GM23338 (cell line): ENCODE results near the gene ACSF3. TPM values are rescaled to one million over a fixed set of nuclear protein-coding genes. Genes with fewer than 3 reads are reported as not detected.
A peak's percentile ranks its signal among the peaks of the same experiment; 100 is the strongest.

Source experiments
- ATAC-seq: fragments of 200-7000 bp; cut with Tn5 transposase; 3 replicates; pipeline ENCODE4 v1.9.1; 2020
- DNase-seq: peaks from one replicate; pipeline ENCODE4 v3.0.0-alpha.2; 2015; ENCODE audit warnings: low spot score
- H2AFZ ChIP-seq: fragments of 200-600 bp; sonication (generic); 2 replicates; pipeline ENCODE4 v1.8.0; 2016; ENCODE audit warnings: antibody characterized with exemption, mild to moderate bottlenecking, moderate library complexity
- H3F3A ChIP-seq: fragments of 200-600 bp; sonication (generic); replicated peaks from 2 replicates; pipeline ENCODE4 v1.8.0; 2017; ENCODE audit warnings: antibody characterized with exemption, mixed run types, low read depth
- H3K27ac ChIP-seq: fragments of 200-600 bp; sonication (generic); 2 replicates; pipeline ENCODE4 v1.6.1; 2016; ENCODE audit warnings: low read depth
- H3K27me3 ChIP-seq: fragments of 200-600 bp; sonication (generic); 2 replicates; pipeline ENCODE4 v1.8.0; 2016; ENCODE audit warnings: mild to moderate bottlenecking, mixed run types, moderate library complexity; ENCODE audit not compliant: insufficient read depth
- H3K36me3 ChIP-seq: fragments of 200-600 bp; sonication (generic); 2 replicates; pipeline ENCODE4 v1.8.0; 2016; ENCODE audit warnings: mild to moderate bottlenecking; ENCODE audit not compliant: insufficient read depth
- H3K4me1 ChIP-seq: fragments of 200-600 bp; sonication (generic); 2 replicates; pipeline ENCODE4 v1.8.0; 2016; ENCODE audit warnings: mild to moderate bottlenecking, moderate library complexity; ENCODE audit not compliant: insufficient read depth
- H3K4me2 ChIP-seq: fragments of 200-600 bp; sonication (generic); 2 replicates; pipeline ENCODE4 v1.7.1; 2017; ENCODE audit warnings: mixed run types
- H3K4me3 ChIP-seq: fragments of 200-600 bp; sonication (generic); 2 replicates; pipeline ENCODE4 v1.6.1; 2016; ENCODE audit warnings: mixed run types
- H3K79me2 ChIP-seq: fragments of 200-600 bp; sonication (generic); replicated peaks from 2 replicates; pipeline ENCODE4 v1.8.0; 2017; ENCODE audit warnings: mild to moderate bottlenecking; ENCODE audit not compliant: insufficient read depth
- H3K9me2 ChIP-seq: fragments of 200-600 bp; sonication (generic); 2 replicates; pipeline ENCODE4 v1.8.0; 2017; ENCODE audit not compliant: insufficient read depth
- H4K20me1 ChIP-seq: fragments of 200-600 bp; sonication (generic); replicated peaks from 2 replicates; pipeline ENCODE4 v1.8.0; 2017; ENCODE audit warnings: mild to moderate bottlenecking; ENCODE audit not compliant: insufficient read depth
- H3K27ac Mint-ChIP-seq: 2 replicates; pipeline ENCODE4 v1.8.0; 2020; ENCODE audit warnings: inconsistent platforms, mild to moderate bottlenecking, moderate library complexity, mixed read lengths
- H3K27me3 Mint-ChIP-seq: 3 replicates; pipeline ENCODE4 v1.8.0; 2022; ENCODE audit warnings: low read depth, mild to moderate bottlenecking, moderate library complexity, mixed read lengths, inconsistent platforms; ENCODE audit not compliant: insufficient read depth, poor library complexity
- H3K36me3 Mint-ChIP-seq: 3 replicates; pipeline ENCODE4 v1.8.0; 2021; ENCODE audit warnings: low read depth, mild to moderate bottlenecking, inconsistent platforms, moderate library complexity, mixed read lengths
- H3K4me1 Mint-ChIP-seq: 3 replicates; pipeline ENCODE4 v1.8.0; 2020; ENCODE audit warnings: mild to moderate bottlenecking, inconsistent platforms, mixed read lengths
- H3K4me3 Mint-ChIP-seq: 3 replicates; pipeline ENCODE4 v1.8.0; 2021; ENCODE audit warnings: moderate library complexity, mild to moderate bottlenecking, inconsistent platforms, mixed read lengths
- H3K9me3 Mint-ChIP-seq: 3 replicates; pipeline ENCODE4 v1.8.0; 2020; ENCODE audit warnings: moderate library complexity, mild to moderate bottlenecking, inconsistent platforms, mixed read lengths
- CREB1 ChIP-seq: fragments of 250-450 bp; sonication (Bioruptor Pico); IDR thresholded peaks from 2 replicates; pipeline ENCODE4 v1.5.0; 2020; ENCODE audit warnings: low read depth, mild to moderate bottlenecking, moderate library complexity
- EZH2 ChIP-seq: fragments of 200-600 bp; sonication (generic); IDR thresholded peaks from one replicate; pipeline ENCODE4 v1.8.0; 2017; ENCODE audit warnings: antibody characterized with exemption, mild to moderate bottlenecking, low read depth; ENCODE audit not compliant: unreplicated experiment
- EZH2phosphoT487 ChIP-seq: fragments of 200-600 bp; sonication (generic); IDR thresholded peaks from one replicate; pipeline ENCODE4 v1.8.1; 2018; ENCODE audit warnings: antibody characterized with exemption; ENCODE audit not compliant: unreplicated experiment
- JUNB ChIP-seq: IDR thresholded peaks from one replicate; pipeline ENCODE4 v1.6.1; 2016; ENCODE audit warnings: antibody characterized with exemption; ENCODE audit not compliant: unreplicated experiment
- NANOG ChIP-seq: IDR thresholded peaks from 2 replicates; pipeline ENCODE4 v1.6.1; 2016; ENCODE audit warnings: antibody characterized with exemption, borderline replicate concordance
- POLR2AphosphoS5 ChIP-seq: IDR thresholded peaks from 2 replicates; pipeline ENCODE4 v1.6.1; 2016; ENCODE audit warnings: antibody characterized with exemption, low read depth
- STAT1 ChIP-seq: IDR thresholded peaks from one replicate; pipeline ENCODE4 v1.6.1; 2016; ENCODE audit warnings: antibody characterized with exemption; ENCODE audit not compliant: unreplicated experiment
- ZNF114 ChIP-seq: fragments of 250-450 bp; sonication (Bioruptor Pico); IDR thresholded peaks from 2 replicates; pipeline ENCODE4 v1.5.0; 2020; ENCODE audit warnings: mild to moderate bottlenecking, moderate library complexity
- ZNF331 ChIP-seq: fragments of 250-450 bp; sonication (Bioruptor Pico); IDR thresholded peaks from 2 replicates; pipeline ENCODE4 v1.5.0; 2020; ENCODE audit warnings: low read depth, mild to moderate bottlenecking, moderate library complexity
- polyA plus RNA-seq: library from polyadenylated mRNA; unstranded; fragments of >200 nt; fragmentation: Nextera tagmentation; extraction: Ambion mirVana; gene quantifications from 2 replicates; pipeline ENCODE4 v1.2.1, GENCODE V29; 2016
- total RNA-seq: library from RNA; depleted of rRNA; stranded (reverse); fragments of >200 nt; shearing (Covaris generic); gene quantifications from 2 replicates; pipeline ENCODE4 v1.2.3, GENCODE V29; 2014
- TF ChIP-seq, protein P1 (sequence below): IDR thresholded peaks from 2 replicates; pipeline ENCODE4 v1.6.1; 2016; ENCODE audit warnings: antibody characterized with exemption
- TF ChIP-seq, protein P2 (sequence below), 2 experiments: fragments of 200-600 bp in 1 of 2; sonication (generic) in 1 of 2; conservative IDR thresholded peaks; 2 replicates each; pipeline versions ENCODE4 v1.5.1 to v1.6.1; 2016 to 2017; ENCODE audit warnings: antibody characterized with exemption in 2 of 2, low read depth in 2 of 2, mild to moderate bottlenecking in 2 of 2, moderate library complexity in 1 of 2
- TF ChIP-seq, protein P3 (sequence below): fragments of 250-450 bp; sonication (Bioruptor Pico); IDR thresholded peaks from 2 replicates; pipeline ENCODE4 v1.5.0; 2020; ENCODE audit warnings: mild to moderate bottlenecking, moderate library complexity

ACSF3 gene
- total and polyA plus RNA-seq, 2 experiments from 2014 or later, result 12.8 to 23.1 TPM

DNA sequence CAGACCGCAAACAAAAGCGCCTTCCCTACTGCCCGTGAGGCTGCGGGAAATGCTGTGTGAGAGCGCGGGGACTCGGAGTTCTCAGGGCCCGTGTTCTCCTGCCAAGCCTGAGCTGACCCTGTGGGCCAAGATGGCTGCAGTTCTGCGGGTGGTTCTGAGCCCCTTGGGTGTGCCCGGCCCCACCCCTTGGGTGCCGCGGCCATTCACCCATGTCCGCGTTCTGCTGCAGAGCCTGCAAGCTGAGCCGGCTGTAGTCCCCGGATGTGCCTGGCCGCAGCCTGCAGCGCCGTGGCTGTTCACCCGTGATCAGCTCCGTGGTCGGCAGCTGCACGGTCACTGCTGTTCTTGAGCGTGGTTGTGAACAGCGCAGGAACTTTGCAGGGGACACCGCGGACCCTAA, 20.0 kb downstream of the ACSF3 start:
- Mint-ChIP-seq H3K9me3 (no peaks in the 10 kb centered on the region), H3K27ac (no peak overlapping the region), H3K4me1 (peaks cover 25% of the 10 kb centered on the region), H3K27me3 (peaks cover 3% of the 10 kb centered on the region), H3K4me3 (no peak overlapping the region), H3K36me3 (peaks cover 35% of the 10 kb centered on the region)
- Histone ChIP-seq H3K4me1 (no peaks in the 10 kb centered on the region), H3K36me3 (no peaks in the 10 kb centered on the region; the same call in 1 of the 2 replicates), H2AFZ (no peak overlapping the region), H3K4me2 (no peak overlapping the region), H3K9me2 (no peaks in the 10 kb centered on the region), H3F3A (no peaks in the 10 kb centered on the region), H3K79me2 (peaks cover 13% of the 10 kb centered on the region), H3K27ac (no peak overlapping the region), H3K27me3 (no peaks in the 10 kb centered on the region), H3K4me3 (no peak overlapping the region), H4K20me1 (peaks cover 3% of the 10 kb centered on the region; the same call in 1 of the 2 replicates)
- no peak for DNase-seq
- ATAC-seq, result no peak
- TF ChIP-seq EZH2, result no peak
- no peak for TF ChIP-seq STAT1
- no peak for TF ChIP-seq ZNF331 (CRISPR knock-in tag)
- no peak for TF ChIP-seq EZH2phosphoT487
- TF ChIP-seq, protein P1, sequence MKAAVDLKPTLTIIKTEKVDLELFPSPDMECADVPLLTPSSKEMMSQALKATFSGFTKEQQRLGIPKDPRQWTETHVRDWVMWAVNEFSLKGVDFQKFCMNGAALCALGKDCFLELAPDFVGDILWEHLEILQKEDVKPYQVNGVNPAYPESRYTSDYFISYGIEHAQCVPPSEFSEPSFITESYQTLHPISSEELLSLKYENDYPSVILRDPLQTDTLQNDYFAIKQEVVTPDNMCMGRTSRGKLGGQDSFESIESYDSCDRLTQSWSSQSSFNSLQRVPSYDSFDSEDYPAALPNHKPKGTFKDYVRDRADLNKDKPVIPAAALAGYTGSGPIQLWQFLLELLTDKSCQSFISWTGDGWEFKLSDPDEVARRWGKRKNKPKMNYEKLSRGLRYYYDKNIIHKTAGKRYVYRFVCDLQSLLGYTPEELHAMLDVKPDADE, result no peak
- no peak for TF ChIP-seq POLR2AphosphoS5

DNA sequence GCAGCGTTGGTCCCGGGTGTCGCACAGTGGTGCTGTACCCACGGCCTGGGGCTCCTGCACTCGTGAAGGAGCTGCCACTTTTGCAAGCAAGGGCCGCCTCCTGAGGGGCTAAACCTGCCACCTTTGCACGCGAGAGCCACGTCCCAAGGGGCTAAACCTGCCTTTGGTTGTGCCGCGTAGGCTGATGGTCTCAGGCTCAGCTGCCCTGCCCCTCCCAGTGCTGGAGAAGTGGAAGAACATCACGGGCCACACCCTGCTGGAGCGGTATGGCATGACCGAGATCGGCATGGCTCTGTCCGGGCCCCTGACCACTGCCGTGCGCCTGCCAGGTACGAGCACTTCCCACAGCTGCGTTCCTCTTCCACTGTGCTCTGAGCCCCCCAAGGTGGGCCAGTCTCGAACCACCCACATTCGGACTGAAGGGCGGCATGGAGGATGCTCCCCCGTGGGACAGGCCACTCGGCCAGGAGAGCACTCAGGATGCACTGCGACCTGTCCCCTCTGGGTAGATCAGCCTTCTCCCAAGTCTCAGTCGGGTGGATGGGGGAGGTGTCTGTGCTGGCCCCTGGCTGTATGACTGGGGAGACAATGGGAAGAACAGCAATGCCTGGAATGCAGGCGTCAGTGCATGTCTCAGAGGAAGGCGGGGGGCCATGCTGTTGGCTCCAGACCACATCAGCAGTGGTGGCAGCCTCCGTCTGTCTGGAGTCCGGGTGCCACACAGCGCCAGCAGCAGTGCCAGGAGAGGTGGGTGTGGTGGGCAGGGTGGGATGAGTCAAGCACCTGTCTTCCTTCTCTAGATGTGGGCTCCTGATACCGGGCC, 20.7 kb downstream of the ACSF3 start:
- no peaks in the 10 kb centered on the region for H3F3A ChIP-seq
- Mint-ChIP-seq H3K4me3 (no peak overlapping the region), H3K27ac (peak overlapping the region; percentile 91; the same call in 1 of the 2 replicates), H3K9me3 (no peaks in the 10 kb centered on the region), H3K27me3 (peaks cover 3% of the 10 kb centered on the region), H3K4me1 (peaks cover 26% of the 10 kb centered on the region), H3K36me3 (peaks cover 38% of the 10 kb centered on the region)
- no peaks in the 10 kb centered on the region for H3K27me3 ChIP-seq
- peaks cover 13% of the 10 kb centered on the region for H3K79me2 ChIP-seq
- H3K36me3 ChIP-seq, result no peaks in the 10 kb centered on the region; the same call in 1 of the 2 replicates
- no peaks in the 10 kb centered on the region for H3K9me2 ChIP-seq
- no peak overlapping the region for H3K4me3 ChIP-seq
- no peaks in the 10 kb centered on the region for H3K4me1 ChIP-seq
- H2AFZ ChIP-seq, result no peak overlapping the region
- H3K27ac ChIP-seq, result no peak overlapping the region
- ATAC-seq, result peak; percentile 75
- peak; percentile 56 for DNase-seq
- peaks cover 3% of the 10 kb centered on the region; the same call in 1 of the 2 replicates for H4K20me1 ChIP-seq
- H3K4me2 ChIP-seq, result no peak overlapping the region
- no peak for TF ChIP-seq POLR2AphosphoS5
- TF ChIP-seq NANOG, result no peak
- TF ChIP-seq STAT1, result no peak
- TF ChIP-seq ZNF114 (CRISPR knock-in tag), result no peak
- TF ChIP-seq EZH2, result no peak
- no peak for TF ChIP-seq JUNB
- TF ChIP-seq ZNF331 (CRISPR knock-in tag), result no peak
- TF ChIP-seq CREB1 (CRISPR knock-in tag), result no peak
- TF ChIP-seq, protein P2, sequence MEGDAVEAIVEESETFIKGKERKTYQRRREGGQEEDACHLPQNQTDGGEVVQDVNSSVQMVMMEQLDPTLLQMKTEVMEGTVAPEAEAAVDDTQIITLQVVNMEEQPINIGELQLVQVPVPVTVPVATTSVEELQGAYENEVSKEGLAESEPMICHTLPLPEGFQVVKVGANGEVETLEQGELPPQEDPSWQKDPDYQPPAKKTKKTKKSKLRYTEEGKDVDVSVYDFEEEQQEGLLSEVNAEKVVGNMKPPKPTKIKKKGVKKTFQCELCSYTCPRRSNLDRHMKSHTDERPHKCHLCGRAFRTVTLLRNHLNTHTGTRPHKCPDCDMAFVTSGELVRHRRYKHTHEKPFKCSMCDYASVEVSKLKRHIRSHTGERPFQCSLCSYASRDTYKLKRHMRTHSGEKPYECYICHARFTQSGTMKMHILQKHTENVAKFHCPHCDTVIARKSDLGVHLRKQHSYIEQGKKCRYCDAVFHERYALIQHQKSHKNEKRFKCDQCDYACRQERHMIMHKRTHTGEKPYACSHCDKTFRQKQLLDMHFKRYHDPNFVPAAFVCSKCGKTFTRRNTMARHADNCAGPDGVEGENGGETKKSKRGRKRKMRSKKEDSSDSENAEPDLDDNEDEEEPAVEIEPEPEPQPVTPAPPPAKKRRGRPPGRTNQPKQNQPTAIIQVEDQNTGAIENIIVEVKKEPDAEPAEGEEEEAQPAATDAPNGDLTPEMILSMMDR (conservative IDR thresholded peaks at IDR 0.05; ENCODE audit: low read depth in 2 of 2), result no peak
- TF ChIP-seq, protein P3, sequence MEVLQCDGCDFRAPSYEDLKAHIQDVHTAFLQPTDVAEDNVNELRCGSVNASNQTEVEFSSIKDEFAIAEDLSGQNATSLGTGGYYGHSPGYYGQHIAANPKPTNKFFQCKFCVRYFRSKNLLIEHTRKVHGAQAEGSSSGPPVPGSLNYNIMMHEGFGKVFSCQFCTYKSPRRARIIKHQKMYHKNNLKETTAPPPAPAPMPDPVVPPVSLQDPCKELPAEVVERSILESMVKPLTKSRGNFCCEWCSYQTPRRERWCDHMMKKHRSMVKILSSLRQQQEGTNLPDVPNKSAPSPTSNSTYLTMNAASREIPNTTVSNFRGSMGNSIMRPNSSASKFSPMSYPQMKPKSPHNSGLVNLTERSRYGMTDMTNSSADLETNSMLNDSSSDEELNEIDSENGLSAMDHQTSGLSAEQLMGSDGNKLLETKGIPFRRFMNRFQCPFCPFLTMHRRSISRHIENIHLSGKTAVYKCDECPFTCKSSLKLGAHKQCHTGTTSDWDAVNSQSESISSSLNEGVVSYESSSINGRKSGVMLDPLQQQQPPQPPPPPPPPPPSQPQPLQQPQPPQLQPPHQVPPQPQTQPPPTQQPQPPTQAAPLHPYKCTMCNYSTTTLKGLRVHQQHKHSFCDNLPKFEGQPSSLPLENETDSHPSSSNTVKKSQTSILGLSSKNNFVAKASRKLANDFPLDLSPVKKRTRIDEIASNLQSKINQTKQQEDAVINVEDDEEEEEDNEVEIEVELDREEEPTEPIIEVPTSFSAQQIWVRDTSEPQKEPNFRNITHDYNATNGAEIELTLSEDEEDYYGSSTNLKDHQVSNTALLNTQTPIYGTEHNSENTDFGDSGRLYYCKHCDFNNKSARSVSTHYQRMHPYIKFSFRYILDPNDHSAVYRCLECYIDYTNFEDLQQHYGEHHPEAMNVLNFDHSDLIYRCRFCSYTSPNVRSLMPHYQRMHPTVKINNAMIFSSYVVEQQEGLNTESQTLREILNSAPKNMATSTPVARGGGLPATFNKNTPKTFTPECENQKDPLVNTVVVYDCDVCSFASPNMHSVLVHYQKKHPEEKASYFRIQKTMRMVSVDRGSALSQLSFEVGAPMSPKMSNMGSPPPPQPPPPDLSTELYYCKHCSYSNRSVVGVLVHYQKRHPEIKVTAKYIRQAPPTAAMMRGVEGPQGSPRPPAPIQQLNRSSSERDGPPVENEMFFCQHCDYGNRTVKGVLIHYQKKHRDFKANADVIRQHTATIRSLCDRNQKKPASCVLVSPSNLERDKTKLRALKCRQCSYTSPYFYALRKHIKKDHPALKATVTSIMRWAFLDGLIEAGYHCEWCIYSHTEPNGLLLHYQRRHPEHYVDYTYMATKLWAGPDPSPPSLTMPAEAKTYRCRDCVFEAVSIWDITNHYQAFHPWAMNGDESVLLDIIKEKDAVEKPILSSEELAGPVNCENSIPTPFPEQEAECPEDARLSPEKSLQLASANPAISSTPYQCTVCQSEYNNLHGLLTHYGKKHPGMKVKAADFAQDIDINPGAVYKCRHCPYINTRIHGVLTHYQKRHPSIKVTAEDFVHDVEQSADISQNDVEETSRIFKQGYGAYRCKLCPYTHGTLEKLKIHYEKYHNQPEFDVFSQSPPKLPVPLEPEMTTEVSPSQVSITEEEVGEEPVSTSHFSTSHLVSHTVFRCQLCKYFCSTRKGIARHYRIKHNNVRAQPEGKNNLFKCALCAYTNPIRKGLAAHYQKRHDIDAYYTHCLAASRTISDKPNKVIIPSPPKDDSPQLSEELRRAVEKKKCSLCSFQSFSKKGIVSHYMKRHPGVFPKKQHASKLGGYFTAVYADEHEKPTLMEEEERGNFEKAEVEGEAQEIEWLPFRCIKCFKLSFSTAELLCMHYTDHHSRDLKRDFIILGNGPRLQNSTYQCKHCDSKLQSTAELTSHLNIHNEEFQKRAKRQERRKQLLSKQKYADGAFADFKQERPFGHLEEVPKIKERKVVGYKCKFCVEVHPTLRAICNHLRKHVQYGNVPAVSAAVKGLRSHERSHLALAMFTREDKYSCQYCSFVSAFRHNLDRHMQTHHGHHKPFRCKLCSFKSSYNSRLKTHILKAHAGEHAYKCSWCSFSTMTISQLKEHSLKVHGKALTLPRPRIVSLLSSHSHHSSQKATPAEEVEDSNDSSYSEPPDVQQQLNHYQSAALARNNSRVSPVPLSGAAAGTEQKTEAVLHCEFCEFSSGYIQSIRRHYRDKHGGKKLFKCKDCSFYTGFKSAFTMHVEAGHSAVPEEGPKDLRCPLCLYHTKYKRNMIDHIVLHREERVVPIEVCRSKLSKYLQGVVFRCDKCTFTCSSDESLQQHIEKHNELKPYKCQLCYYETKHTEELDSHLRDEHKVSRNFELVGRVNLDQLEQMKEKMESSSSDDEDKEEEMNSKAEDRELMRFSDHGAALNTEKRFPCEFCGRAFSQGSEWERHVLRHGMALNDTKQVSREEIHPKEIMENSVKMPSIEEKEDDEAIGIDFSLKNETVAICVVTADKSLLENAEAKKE, result no peak
- no peak for TF ChIP-seq EZH2phosphoT487
